Loucy (cell line): ENCODE results near the gene RBM26.

ENCODE experiments used
- H2AFZ ChIP-seq: fragments of 200-600 bp; sonication (generic); 2 replicates; pipeline ENCODE4 v1.6.0; 2016; ENCODE audit warnings: antibody characterized with exemption, mild to moderate bottlenecking, low read length, moderate library complexity
- H3F3A ChIP-seq: fragments of 200-600 bp; 2 replicates; pipeline ENCODE4 v1.6.0; 2016; ENCODE audit warnings: antibody characterized with exemption, low read depth, mild to moderate bottlenecking
- H3K27me3 ChIP-seq: fragments of 200-600 bp; sonication (generic); 2 replicates; pipeline ENCODE4 v1.6.1; 2014; ENCODE audit warnings: low read length, mild to moderate bottlenecking; ENCODE audit not compliant: insufficient read depth, poor library complexity, severe bottlenecking
- H3K36me3 ChIP-seq: fragments of 200-600 bp; sonication (generic); 2 replicates; pipeline ENCODE4 v1.6.1; 2016; ENCODE audit warnings: low read length; ENCODE audit not compliant: insufficient read depth
- H3K4me1 ChIP-seq: fragments of 200-600 bp; sonication (generic); 2 replicates; pipeline ENCODE4 v1.5.1; 2014; ENCODE audit warnings: low read length, mild to moderate bottlenecking; ENCODE audit not compliant: insufficient read depth, poor library complexity, severe bottlenecking
- H3K4me2 ChIP-seq: fragments of 200-600 bp; sonication (generic); 2 replicates; pipeline ENCODE4 v1.6.0; 2014; ENCODE audit warnings: antibody characterized with exemption, low read length, low read depth, mild to moderate bottlenecking; ENCODE audit not compliant: poor library complexity, severe bottlenecking
- H3K4me3 ChIP-seq: fragments of 200-600 bp; sonication (generic); 2 replicates; pipeline ENCODE4 v1.5.1; 2014; ENCODE audit warnings: low read length, mild to moderate bottlenecking, mixed read lengths; ENCODE audit not compliant: poor library complexity, severe bottlenecking
- H3K79me2 ChIP-seq: fragments of 200-600 bp; sonication (generic); 2 replicates; pipeline ENCODE4 v1.6.1; 2014; ENCODE audit warnings: low read length; ENCODE audit not compliant: insufficient read depth
- H3K9ac ChIP-seq: fragments of 200-600 bp; sonication (generic); 2 replicates; pipeline ENCODE4 v1.6.0; 2014; ENCODE audit warnings: mild to moderate bottlenecking, low read depth, low read length, moderate library complexity; ENCODE audit not compliant: poor library complexity, severe bottlenecking
- H3K9me2 ChIP-seq: fragments of 200-600 bp; sonication (generic); replicated peaks from 2 replicates; pipeline ENCODE4 v1.6.1; 2016; ENCODE audit warnings: low read depth, low read length, mixed read lengths
- H3K9me3 ChIP-seq: fragments of 200-600 bp; sonication (generic); 2 replicates; pipeline ENCODE4 v1.6.1; 2014; ENCODE audit warnings: mild to moderate bottlenecking, antibody characterized with exemption, low read length, low read depth; ENCODE audit not compliant: insufficient read depth
- H4K20me1 ChIP-seq: fragments of 200-600 bp; sonication (generic); 2 replicates; pipeline ENCODE4 v1.6.0; 2014; ENCODE audit warnings: antibody characterized with exemption, low read length, mild to moderate bottlenecking; ENCODE audit not compliant: insufficient read depth, poor library complexity, severe bottlenecking
- EZH2phosphoT487 ChIP-seq: fragments of 200-600 bp; IDR thresholded peaks from 2 replicates; pipeline ENCODE4 v1.6.1; 2018; ENCODE audit warnings: antibody characterized with exemption, mild to moderate bottlenecking, moderate library complexity, borderline replicate concordance
- TF ChIP-seq, protein P1 (sequence below): fragments of 200-600 bp; sonication (generic); conservative IDR thresholded peaks from 2 replicates; pipeline ENCODE4 v1.5.1; 2014; ENCODE audit warnings: mild to moderate bottlenecking, antibody characterized with exemption, low read length

RBM26 gene

GRCh38 chr13:79439275-79439674, 33.2 kb upstream of the RBM26 start:
- Histone ChIP-seq H2AFZ (no peak overlapping the region), H3K36me3 (no peaks in the 10 kb centered on the region), H3K4me3 (no peak overlapping the region), H4K20me1 (no peaks in the 10 kb centered on the region), H3K9me3 (no peaks in the 10 kb centered on the region), H3K79me2 (no peaks in the 10 kb centered on the region), H3K4me2 (no peak overlapping the region), H3K4me1 (no peaks in the 10 kb centered on the region), H3K27me3 (no peaks in the 10 kb centered on the region), H3K9ac (no peak overlapping the region), H3F3A (no peaks in the 10 kb centered on the region), H3K9me2 (no peaks in the 10 kb centered on the region)
- TF ChIP-seq, protein P1, sequence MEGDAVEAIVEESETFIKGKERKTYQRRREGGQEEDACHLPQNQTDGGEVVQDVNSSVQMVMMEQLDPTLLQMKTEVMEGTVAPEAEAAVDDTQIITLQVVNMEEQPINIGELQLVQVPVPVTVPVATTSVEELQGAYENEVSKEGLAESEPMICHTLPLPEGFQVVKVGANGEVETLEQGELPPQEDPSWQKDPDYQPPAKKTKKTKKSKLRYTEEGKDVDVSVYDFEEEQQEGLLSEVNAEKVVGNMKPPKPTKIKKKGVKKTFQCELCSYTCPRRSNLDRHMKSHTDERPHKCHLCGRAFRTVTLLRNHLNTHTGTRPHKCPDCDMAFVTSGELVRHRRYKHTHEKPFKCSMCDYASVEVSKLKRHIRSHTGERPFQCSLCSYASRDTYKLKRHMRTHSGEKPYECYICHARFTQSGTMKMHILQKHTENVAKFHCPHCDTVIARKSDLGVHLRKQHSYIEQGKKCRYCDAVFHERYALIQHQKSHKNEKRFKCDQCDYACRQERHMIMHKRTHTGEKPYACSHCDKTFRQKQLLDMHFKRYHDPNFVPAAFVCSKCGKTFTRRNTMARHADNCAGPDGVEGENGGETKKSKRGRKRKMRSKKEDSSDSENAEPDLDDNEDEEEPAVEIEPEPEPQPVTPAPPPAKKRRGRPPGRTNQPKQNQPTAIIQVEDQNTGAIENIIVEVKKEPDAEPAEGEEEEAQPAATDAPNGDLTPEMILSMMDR = no peak

- no peaks in the 10 kb centered on the region for H3K27me3 ChIP-seq
- no peaks in the 10 kb centered on the region for H3K79me2 ChIP-seq
- H3F3A ChIP-seq = no peaks in the 10 kb centered on the region
- H3K4me1 ChIP-seq = no peaks in the 10 kb centered on the region
- H2AFZ ChIP-seq = no peak overlapping the region
- H3K36me3 ChIP-seq = no peaks in the 10 kb centered on the region
- no peak for TF ChIP-seq EZH2phosphoT487
- TF ChIP-seq, protein P1 = no peak
- no peaks in the 10 kb centered on the region for H3K9me3 ChIP-seq
- H4K20me1 ChIP-seq = no peaks in the 10 kb centered on the region
- H3K9me2 ChIP-seq = no peaks in the 10 kb centered on the region
- no peak overlapping the region for H3K9ac ChIP-seq
- H3K4me2 ChIP-seq = no peak overlapping the region
- H3K4me3 ChIP-seq = no peak overlapping the region
Measured at GRCh38 chr13:79435561-79435990, 29.5 kb upstream of the RBM26 start.

DNA sequence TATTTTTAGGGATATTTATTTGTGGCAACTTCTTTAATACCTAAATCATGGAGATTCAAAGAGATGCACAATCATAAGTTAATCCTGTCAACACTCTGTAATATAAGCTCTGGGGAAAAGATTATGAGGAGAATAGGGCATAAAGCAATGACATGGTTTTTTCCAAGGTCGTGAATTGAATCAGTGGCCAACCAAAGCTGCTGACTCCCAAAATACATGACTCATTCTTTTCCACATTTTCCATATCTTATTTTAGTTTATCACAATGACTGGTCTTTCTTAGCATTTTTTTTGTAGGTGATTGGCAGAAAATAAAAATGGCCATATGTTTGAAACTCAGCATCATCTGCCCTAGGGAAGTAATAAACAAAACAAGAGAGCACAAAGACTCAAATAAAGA, 28.5 kb upstream of the RBM26 start:
- Histone ChIP-seq H3F3A (no peaks in the 10 kb centered on the region), H3K36me3 (no peaks in the 10 kb centered on the region)
- TF ChIP-seq EZH2phosphoT487 = no peak
- TF ChIP-seq, protein P1 = no peak

More for the DNA sequence above, 28.5 kb upstream of the RBM26 start:
- no peaks in the 10 kb centered on the region for H3K4me1 ChIP-seq
- no peaks in the 10 kb centered on the region for H3K9me2 ChIP-seq
- H3K9ac ChIP-seq = no peak overlapping the region
- H3K4me3 ChIP-seq = no peak overlapping the region
- H3K79me2 ChIP-seq = no peaks in the 10 kb centered on the region
- H2AFZ ChIP-seq = no peak overlapping the region
- no peaks in the 10 kb centered on the region for H3K27me3 ChIP-seq
- no peaks in the 10 kb centered on the region for H4K20me1 ChIP-seq
- no peak overlapping the region for H3K4me2 ChIP-seq
- no peaks in the 10 kb centered on the region for H3K9me3 ChIP-seq
